ENCODE results near the gene KCNJ12. TPM values are rescaled to one million over a fixed set of nuclear protein-coding genes. Genes with fewer than 3 reads are reported as not detected.

The KCNJ12 gene
- total and polyA plus RNA-seq, 2 experiments from 2014 or later, result 0.61 to 2.4 TPM

- no peaks in the 10 kb centered on the region for H3K36me3 ChIP-seq (ENCODE audit: insufficient read depth)
- ATAC-seq (no peak), DNase-seq (ENCODE audit: low spot score) (no peak)
- no peaks in the 10 kb centered on the region for H3K9me2 ChIP-seq (ENCODE audit: insufficient read depth)
- TF ChIP-seq CREB1 (CRISPR knock-in tag; IDR thresholded peaks at IDR 0.05; ENCODE audit: low read depth) (no peak), POLR2AphosphoS5 (IDR thresholded peaks at IDR 0.05; ENCODE audit: low read depth) (no peak)
- Mint-ChIP-seq H3K27ac (no peak overlapping the region), H3K36me3 (ENCODE audit: low read depth) (no peaks in the 10 kb centered on the region), H3K4me3 (no peak overlapping the region), H3K4me1 (peaks cover 6% of the 10 kb centered on the region), H3K27me3 (ENCODE audit: insufficient read depth, low read depth, poor library complexity) (peaks cover 12% of the 10 kb centered on the region), H3K9me3 (no peaks in the 10 kb centered on the region; the same call in 1 of the 3 replicates)
- no peaks in the 10 kb centered on the region for H3K4me1 ChIP-seq (ENCODE audit: insufficient read depth)
- H3F3A ChIP-seq (replicated peaks; ENCODE audit: low read depth), result no peaks in the 10 kb centered on the region
- H2AFZ ChIP-seq, result no peak overlapping the region
- H4K20me1 ChIP-seq (replicated peaks; ENCODE audit: insufficient read depth), result no peaks in the 10 kb centered on the region
- no peaks in the 10 kb centered on the region for H3K79me2 ChIP-seq (replicated peaks; ENCODE audit: insufficient read depth)
- no peak overlapping the region for H3K27ac ChIP-seq (ENCODE audit: low read depth)
- H3K4me2 ChIP-seq, result no peak overlapping the region
- no peaks in the 10 kb centered on the region for H3K27me3 ChIP-seq (ENCODE audit: insufficient read depth)
- H3K4me3 ChIP-seq, result no peak overlapping the region
Observed at GRCh38 chr17:21395764-21396163, 19.6 kb downstream of the KCNJ12 start.

DNA sequence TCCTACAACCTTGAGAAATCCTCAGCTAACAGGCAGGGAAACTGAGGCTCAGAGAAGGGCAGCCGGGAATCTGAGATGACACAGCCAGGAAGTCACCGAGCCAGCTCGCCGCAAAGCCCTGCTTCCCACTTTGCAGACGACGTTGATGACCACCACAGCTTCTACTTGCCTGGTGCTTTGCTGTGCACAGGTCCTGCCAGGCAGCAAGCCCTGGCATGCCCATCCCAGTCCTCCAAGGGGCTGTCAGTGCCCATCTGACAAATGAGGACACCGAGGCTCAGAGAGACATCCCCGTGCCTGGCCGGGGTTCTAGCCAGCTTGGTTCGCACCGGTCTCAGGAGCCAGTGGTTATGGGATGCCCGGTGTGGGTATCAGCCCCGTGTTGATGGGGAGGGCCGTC lies 20.1 kb downstream of the KCNJ12 start:
- Mint-ChIP-seq H3K9me3 (no peaks in the 10 kb centered on the region; the same call in 1 of the 3 replicates), H3K27me3 (ENCODE audit: insufficient read depth, low read depth, poor library complexity) (peaks cover 14% of the 10 kb centered on the region), H3K4me1 (peaks cover 9% of the 10 kb centered on the region), H3K27ac (no peak overlapping the region), H3K36me3 (ENCODE audit: low read depth) (no peaks in the 10 kb centered on the region), H3K4me3 (no peak overlapping the region)
- H3K4me1 ChIP-seq (ENCODE audit: insufficient read depth), result no peaks in the 10 kb centered on the region
- H3K79me2 ChIP-seq (replicated peaks; ENCODE audit: insufficient read depth), result no peaks in the 10 kb centered on the region
- no peaks in the 10 kb centered on the region for H3F3A ChIP-seq (replicated peaks; ENCODE audit: low read depth)
- DNase-seq (ENCODE audit: low spot score) (no peak), ATAC-seq (no peak)
- H4K20me1 ChIP-seq (replicated peaks; ENCODE audit: insufficient read depth), result no peaks in the 10 kb centered on the region
- H3K27ac ChIP-seq (ENCODE audit: low read depth), result no peak overlapping the region
- H3K4me2 ChIP-seq, result no peak overlapping the region
- no peaks in the 10 kb centered on the region for H3K9me2 ChIP-seq (ENCODE audit: insufficient read depth)
- no peaks in the 10 kb centered on the region for H3K27me3 ChIP-seq (ENCODE audit: insufficient read depth)
- no peaks in the 10 kb centered on the region for H3K36me3 ChIP-seq (ENCODE audit: insufficient read depth)
- H3K4me3 ChIP-seq, result no peak overlapping the region
- no peak overlapping the region for H2AFZ ChIP-seq
- TF ChIP-seq EZH2phosphoT487 (IDR thresholded peaks at IDR 0.05; ENCODE audit: unreplicated experiment), result no peak
- no peak for TF ChIP-seq EZH2 (IDR thresholded peaks at IDR 0.05; ENCODE audit: low read depth, unreplicated experiment)
- TF ChIP-seq, protein P1, sequence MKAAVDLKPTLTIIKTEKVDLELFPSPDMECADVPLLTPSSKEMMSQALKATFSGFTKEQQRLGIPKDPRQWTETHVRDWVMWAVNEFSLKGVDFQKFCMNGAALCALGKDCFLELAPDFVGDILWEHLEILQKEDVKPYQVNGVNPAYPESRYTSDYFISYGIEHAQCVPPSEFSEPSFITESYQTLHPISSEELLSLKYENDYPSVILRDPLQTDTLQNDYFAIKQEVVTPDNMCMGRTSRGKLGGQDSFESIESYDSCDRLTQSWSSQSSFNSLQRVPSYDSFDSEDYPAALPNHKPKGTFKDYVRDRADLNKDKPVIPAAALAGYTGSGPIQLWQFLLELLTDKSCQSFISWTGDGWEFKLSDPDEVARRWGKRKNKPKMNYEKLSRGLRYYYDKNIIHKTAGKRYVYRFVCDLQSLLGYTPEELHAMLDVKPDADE (IDR thresholded peaks at IDR 0.05), result no peak
- no peak for TF ChIP-seq POLR2AphosphoS5 (IDR thresholded peaks at IDR 0.05; ENCODE audit: low read depth)
- no peak for TF ChIP-seq ZNF114 (CRISPR knock-in tag; IDR thresholded peaks at IDR 0.05)
- TF ChIP-seq STAT1 (IDR thresholded peaks at IDR 0.05; ENCODE audit: unreplicated experiment), result no peak
- TF ChIP-seq REST (IDR thresholded peaks at IDR 0.05; ENCODE audit: unreplicated experiment), result no peak
- no peak for TF ChIP-seq ZNF331 (CRISPR knock-in tag; IDR thresholded peaks at IDR 0.05; ENCODE audit: low read depth)
- TF ChIP-seq, protein P2, sequence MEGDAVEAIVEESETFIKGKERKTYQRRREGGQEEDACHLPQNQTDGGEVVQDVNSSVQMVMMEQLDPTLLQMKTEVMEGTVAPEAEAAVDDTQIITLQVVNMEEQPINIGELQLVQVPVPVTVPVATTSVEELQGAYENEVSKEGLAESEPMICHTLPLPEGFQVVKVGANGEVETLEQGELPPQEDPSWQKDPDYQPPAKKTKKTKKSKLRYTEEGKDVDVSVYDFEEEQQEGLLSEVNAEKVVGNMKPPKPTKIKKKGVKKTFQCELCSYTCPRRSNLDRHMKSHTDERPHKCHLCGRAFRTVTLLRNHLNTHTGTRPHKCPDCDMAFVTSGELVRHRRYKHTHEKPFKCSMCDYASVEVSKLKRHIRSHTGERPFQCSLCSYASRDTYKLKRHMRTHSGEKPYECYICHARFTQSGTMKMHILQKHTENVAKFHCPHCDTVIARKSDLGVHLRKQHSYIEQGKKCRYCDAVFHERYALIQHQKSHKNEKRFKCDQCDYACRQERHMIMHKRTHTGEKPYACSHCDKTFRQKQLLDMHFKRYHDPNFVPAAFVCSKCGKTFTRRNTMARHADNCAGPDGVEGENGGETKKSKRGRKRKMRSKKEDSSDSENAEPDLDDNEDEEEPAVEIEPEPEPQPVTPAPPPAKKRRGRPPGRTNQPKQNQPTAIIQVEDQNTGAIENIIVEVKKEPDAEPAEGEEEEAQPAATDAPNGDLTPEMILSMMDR (conservative IDR thresholded peaks at IDR 0.05; ENCODE audit: low read depth in 2 of 2), result no peak
- no peak for TF ChIP-seq NANOG (IDR thresholded peaks at IDR 0.05; ENCODE audit: borderline replicate concordance)
- TF ChIP-seq CREB1 (CRISPR knock-in tag; IDR thresholded peaks at IDR 0.05; ENCODE audit: low read depth), result no peak
- no peak for TF ChIP-seq JUNB (IDR thresholded peaks at IDR 0.05; ENCODE audit: unreplicated experiment)

Measured in GM23338 (cell line).